Epithelial cell of esophagus (primary cell): ENCODE results near the gene CFAP61.
A peak's percentile ranks its signal among the peaks of the same experiment; 100 is the strongest.

Experiments
- DNase-seq: peaks from one replicate; pipeline ENCODE4 v3.0.0; 2010; ENCODE audit warnings: low read depth
- H3K4me3 ChIP-seq: 2 replicates; pipeline ENCODE4 v1.5.1; 2011; ENCODE audit warnings: mild to moderate bottlenecking, low read length, control low read depth
- CTCF ChIP-seq: IDR thresholded peaks from 2 replicates; pipeline ENCODE4 v1.5.1; 2011; ENCODE audit warnings: low read depth, mild to moderate bottlenecking, low read length, control low read depth, inconsistent platforms; ENCODE audit not compliant: insufficient read depth; ENCODE audit errors: missing control alignments

The CFAP61 gene

GRCh38 chr20:20367575-20368417 lies 315.5 kb downstream of the CFAP61 start, which contains the start of gene INSM1:
INSM1 (plus strand) TSS chr20:20368104; CDS start chr20:20368268, 164 bp downstream.
- DNase-seq: no peak
- no peak within 1 kb of the TSS for H3K4me3 ChIP-seq
- no peak for TF ChIP-seq CTCF

- no peak for DNase-seq
- no peak overlapping the region for H3K4me3 ChIP-seq
- TF ChIP-seq CTCF: no peak
These were observed 316.3 kb downstream of the CFAP61 start for GRCh38 chr20:20368418-20369249.

- H3K4me3 ChIP-seq: no peak overlapping the region
- peak; percentile 18 for TF ChIP-seq CTCF
- DNase-seq: peak; percentile 55
These were observed 317.1 kb downstream of the CFAP61 start for GRCh38 chr20:20369250-20370093.

GRCh38 chr20:20370094-20370575 lies 317.8 kb downstream of the CFAP61 start:
- H3K4me3 ChIP-seq: no peak overlapping the region
- no peak for DNase-seq
- TF ChIP-seq CTCF: no peak

- TF ChIP-seq CTCF: no peak
- no peak overlapping the region for H3K4me3 ChIP-seq
- no peak for DNase-seq
These were observed 318.8 kb downstream of the CFAP61 start for GRCh38 chr20:20371083-20371482.

- no peak for TF ChIP-seq CTCF
- H3K4me3 ChIP-seq: no peak overlapping the region
- DNase-seq: no peak
These were observed 319.3 kb downstream of the CFAP61 start for GRCh38 chr20:20371681-20372080.
